ENCODE measurements around the gene CEACAM3.

The CEACAM3 gene

GRCh38 chr19:41792513-41793413 lies 3.6 kb upstream of the CEACAM3 start:
- peak; percentile 11 for DNase-seq (ENCODE audit: low read depth)

- no peak for DNase-seq (ENCODE audit: low read depth)
Measured at GRCh38 chr19:41793414-41793727, 3.0 kb upstream of the CEACAM3 start.

DNA sequence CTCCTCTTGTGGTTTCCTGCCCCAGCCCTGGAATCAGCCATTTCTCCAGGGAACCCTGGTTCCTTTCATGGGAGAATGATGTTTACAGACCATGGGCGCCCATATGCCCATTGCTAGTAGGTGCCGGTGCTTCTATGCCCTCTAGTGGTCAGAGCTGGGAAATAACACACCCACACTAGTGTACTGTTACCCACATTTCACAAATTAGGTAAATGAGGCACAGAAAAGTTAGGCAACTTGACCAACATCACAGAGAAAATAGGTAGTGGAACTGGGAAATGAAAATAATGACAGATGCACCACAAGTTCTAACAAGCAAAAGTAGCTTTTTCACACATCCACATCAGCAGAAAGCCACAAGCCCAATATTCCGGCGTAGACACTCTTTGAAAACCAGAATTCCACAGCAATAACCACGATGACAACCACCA lies 1.3 kb upstream of the CEACAM3 start:
- no peak for DNase-seq (ENCODE audit: low read depth)

GRCh38 chr19:41796901-41797300 lies 514 bp downstream of the CEACAM3 start:
- no peak for DNase-seq (ENCODE audit: low read depth)

- DNase-seq (ENCODE audit: low read depth), result no peak
Measured at GRCh38 chr19:41799444-41800000, 3.1 kb downstream of the CEACAM3 start.

GRCh38 chr19:41801031-41801430 lies 4.6 kb downstream of the CEACAM3 start:
- no peak for DNase-seq (ENCODE audit: low read depth)

DNA sequence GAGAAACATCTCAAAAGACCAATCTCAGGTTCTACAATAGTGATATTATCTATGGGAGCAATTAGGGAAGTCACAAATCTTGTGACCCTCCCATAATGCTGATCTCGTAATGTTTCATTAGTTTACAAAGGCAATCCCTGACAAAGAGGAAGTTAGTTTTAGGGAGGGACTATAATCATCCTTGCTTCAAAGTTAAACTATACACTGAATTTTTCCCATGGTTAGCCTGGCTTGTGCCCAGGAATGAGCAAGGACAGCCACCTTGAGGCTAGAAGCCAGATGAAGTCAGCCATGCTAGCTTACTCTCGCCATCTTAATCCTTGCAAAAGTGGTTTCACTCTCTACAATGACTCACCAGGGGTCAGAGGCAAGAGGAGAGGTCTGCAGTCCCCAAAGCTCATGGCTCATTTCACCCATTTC lies 5.4 kb downstream of the CEACAM3 start:
- no peak for DNase-seq (ENCODE audit: low read depth)

- no peak for DNase-seq (ENCODE audit: low read depth)
Measured at GRCh38 chr19:41802770-41803169, 6.4 kb downstream of the CEACAM3 start.

GRCh38 chr19:41804336-41804735 lies 7.9 kb downstream of the CEACAM3 start:
- DNase-seq (ENCODE audit: low read depth), result no peak

- DNase-seq (ENCODE audit: low read depth), result no peak
Measured at GRCh38 chr19:41807176-41807575, 10.8 kb downstream of the CEACAM3 start.

- no peak for DNase-seq (ENCODE audit: low read depth)
Measured at GRCh38 chr19:41808663-41809566, 12.5 kb downstream of the CEACAM3 start.

DNA sequence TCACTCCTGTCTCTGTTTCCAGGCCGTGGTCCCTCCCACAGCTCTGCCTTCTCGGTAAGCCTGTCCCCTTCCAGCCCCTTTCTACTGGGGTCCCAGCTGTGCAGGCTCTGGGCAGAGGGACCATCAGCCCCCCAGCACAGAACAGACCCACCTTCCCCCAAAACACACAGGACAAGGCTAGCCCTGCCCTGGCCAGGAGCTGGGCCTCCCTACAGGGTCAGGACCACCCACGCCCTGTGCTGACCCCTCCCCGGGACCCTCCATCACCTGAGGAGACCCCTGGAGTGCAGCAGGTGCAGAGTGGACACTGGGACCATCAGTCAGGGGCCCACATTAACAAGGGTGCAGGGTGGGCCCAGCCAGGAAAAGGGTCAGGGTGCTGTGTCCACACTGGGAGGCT lies 13.9 kb downstream of the CEACAM3 start:
- no peak for DNase-seq (ENCODE audit: low read depth)

DNA sequence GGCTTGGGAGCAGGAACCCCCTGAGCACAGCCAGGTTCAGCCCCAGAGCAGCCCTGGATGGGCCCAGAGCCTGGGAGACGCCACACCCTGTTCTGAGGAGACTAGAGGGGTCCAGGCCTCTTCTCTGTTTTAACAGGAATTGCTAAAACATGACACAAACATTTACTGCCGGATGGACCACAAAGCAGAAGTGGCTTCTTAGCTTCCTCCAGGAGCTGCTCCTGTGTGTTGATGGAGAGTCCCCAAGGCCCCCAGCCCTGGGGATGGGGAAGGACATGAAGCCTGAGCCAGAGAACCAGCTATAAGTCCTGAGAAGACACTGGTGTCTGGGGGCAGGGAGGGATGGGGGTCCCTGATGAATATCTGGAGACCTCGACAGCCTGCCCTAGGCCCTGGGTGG lies 14.6 kb downstream of the CEACAM3 start:
- DNase-seq (ENCODE audit: low read depth), result no peak

GRCh38 chr19:41811981-41812380 lies 15.6 kb downstream of the CEACAM3 start:
- no peak for DNase-seq (ENCODE audit: low read depth)

- no peak for DNase-seq (ENCODE audit: low read depth)
Measured at GRCh38 chr19:41813911-41814310, 17.5 kb downstream of the CEACAM3 start.

GRCh38 chr19:41815301-41815700 lies 18.9 kb downstream of the CEACAM3 start:
- no peak for DNase-seq (ENCODE audit: low read depth)

GRCh38 chr19:41816761-41817160 lies 20.4 kb downstream of the CEACAM3 start:
- no peak for DNase-seq (ENCODE audit: low read depth)

DNA sequence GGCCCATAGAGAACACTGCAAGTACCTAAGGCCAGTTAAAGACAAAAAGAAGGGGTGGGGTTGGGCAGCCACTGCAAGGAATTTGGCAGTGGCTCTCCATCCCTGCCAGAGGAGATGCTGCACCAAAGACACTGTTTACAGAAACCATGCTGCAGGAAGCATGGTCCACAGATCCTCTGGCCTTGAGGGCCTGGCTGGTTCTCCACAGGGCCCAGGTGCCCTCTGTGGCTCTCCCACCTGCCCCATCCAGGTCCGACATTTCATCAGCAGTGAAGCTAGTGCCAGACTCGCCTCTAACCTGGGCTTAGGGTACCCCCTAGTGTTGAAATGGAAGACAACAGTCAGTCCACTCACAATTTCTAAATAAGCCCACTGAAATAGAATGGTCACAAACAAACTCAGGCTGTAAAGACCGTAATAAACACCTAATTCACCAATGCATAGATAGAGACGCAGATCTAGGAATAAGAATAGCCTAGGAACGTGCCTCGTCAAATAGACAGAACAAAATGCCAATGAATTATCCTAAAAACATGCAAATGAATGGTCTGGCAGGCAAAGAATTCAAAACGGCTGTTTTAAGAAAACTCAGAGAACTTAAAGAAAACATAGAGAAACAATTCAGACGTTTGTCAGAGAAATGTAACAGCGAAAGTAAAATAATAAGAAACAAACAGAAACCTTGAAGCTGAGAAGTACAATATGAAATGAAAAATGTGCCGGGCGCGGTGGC lies 24.8 kb downstream of the CEACAM3 start:
- DNase-seq (ENCODE audit: low read depth), result no peak

DNA sequence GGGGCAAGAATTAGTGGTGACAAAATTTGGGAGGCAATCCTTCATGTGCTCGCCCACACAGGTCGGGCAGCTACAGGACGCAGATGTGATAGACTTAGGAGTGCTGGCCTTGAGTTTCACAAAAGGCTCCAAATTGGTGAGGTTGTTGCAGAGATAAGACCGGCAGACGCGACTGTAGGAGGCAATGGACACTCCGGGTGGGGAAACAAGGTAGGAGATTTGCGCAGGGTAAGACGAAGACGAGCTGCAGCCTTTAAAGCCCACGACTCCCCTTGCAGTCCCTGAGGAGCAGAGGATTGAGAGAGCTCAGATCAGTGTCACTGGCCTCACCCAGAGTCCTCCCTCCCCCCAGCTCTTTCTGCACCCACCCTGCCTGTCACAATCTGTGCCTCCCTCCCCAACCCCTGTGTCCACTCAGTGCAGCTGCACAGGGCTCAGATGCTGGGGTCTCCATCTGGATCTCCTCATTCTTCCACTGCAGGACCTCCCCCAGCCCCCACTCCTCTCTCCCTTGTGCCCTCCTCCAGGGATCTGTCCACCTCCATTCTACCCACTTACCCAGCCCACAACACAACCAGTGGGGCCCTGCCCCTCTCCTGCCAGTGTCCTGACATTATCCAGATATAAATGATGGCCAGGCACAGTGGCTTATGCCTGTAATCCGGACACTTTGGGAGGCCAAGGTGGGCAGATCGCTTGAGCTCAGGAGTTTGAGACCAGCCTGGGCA lies 41.8 kb downstream of the CEACAM3 start:
- no peak for DNase-seq (ENCODE audit: low read depth)

- DNase-seq (ENCODE audit: low read depth), result no peak
Measured at GRCh38 chr19:41839211-41839610, 42.8 kb downstream of the CEACAM3 start.

GRCh38 chr19:41843371-41843770 lies 47.0 kb downstream of the CEACAM3 start:
- DNase-seq (ENCODE audit: low read depth), result no peak
